ENCODE data around the gene RINL. TPM values are rescaled to one million over a fixed set of nuclear protein-coding genes. Genes with fewer than 3 reads are reported as not detected.
A peak's percentile ranks its signal among the peaks of the same experiment; 100 is the strongest.

Gene RINL
- total RNA-seq, 1 experiment from 2014 or later = 14.5 TPM

- Mint-ChIP-seq H3K36me3 (no peaks in the 10 kb centered on the region), H3K27ac (no peak overlapping the region), H3K9me3 (no peaks in the 10 kb centered on the region), H3K4me1 (peaks cover 26% of the 10 kb centered on the region), H3K4me3 (no peak overlapping the region), H3K27me3 (ENCODE audit: low read depth) (no peaks in the 10 kb centered on the region; the same call in 1 of the 2 replicates)
- TF ChIP-seq GRHL2 (CRISPR knock-in tag; IDR thresholded peaks at IDR 0.05; ENCODE audit: insufficient replicate concordance, severe bottlenecking) = no peak
- TF ChIP-seq ESRRA (CRISPR knock-in tag; IDR thresholded peaks at IDR 0.05; ENCODE audit: borderline replicate concordance) = no peak
- TF ChIP-seq ZNF512 (CRISPR knock-in tag; IDR thresholded peaks at IDR 0.05; ENCODE audit: borderline replicate concordance) = no peak
- no peak for TF ChIP-seq AFF4 (CRISPR knock-in tag; IDR thresholded peaks at IDR 0.05; ENCODE audit: borderline replicate concordance)
- TF ChIP-seq ZNF263 (CRISPR knock-in tag; IDR thresholded peaks at IDR 0.05; ENCODE audit: low read depth) = no peak
- no peak for TF ChIP-seq MLX (CRISPR knock-in tag; IDR thresholded peaks at IDR 0.05)
- TF ChIP-seq OVOL2 (CRISPR knock-in tag; IDR thresholded peaks at IDR 0.05; ENCODE audit: borderline replicate concordance) = no peak
- TF ChIP-seq, protein P1, sequence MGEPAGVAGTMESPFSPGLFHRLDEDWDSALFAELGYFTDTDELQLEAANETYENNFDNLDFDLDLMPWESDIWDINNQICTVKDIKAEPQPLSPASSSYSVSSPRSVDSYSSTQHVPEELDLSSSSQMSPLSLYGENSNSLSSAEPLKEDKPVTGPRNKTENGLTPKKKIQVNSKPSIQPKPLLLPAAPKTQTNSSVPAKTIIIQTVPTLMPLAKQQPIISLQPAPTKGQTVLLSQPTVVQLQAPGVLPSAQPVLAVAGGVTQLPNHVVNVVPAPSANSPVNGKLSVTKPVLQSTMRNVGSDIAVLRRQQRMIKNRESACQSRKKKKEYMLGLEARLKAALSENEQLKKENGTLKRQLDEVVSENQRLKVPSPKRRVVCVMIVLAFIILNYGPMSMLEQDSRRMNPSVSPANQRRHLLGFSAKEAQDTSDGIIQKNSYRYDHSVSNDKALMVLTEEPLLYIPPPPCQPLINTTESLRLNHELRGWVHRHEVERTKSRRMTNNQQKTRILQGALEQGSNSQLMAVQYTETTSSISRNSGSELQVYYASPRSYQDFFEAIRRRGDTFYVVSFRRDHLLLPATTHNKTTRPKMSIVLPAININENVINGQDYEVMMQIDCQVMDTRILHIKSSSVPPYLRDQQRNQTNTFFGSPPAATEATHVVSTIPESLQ (CRISPR knock-in tag; IDR thresholded peaks at IDR 0.05) = no peak
- TF ChIP-seq, protein P2, sequence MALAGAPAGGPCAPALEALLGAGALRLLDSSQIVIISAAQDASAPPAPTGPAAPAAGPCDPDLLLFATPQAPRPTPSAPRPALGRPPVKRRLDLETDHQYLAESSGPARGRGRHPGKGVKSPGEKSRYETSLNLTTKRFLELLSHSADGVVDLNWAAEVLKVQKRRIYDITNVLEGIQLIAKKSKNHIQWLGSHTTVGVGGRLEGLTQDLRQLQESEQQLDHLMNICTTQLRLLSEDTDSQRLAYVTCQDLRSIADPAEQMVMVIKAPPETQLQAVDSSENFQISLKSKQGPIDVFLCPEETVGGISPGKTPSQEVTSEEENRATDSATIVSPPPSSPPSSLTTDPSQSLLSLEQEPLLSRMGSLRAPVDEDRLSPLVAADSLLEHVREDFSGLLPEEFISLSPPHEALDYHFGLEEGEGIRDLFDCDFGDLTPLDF (CRISPR knock-in tag; IDR thresholded peaks at IDR 0.05) = no peak
- TF ChIP-seq CREM (CRISPR knock-in tag; IDR thresholded peaks at IDR 0.05) = no peak
- no peak for TF ChIP-seq ZNF532 (CRISPR knock-in tag; IDR thresholded peaks at IDR 0.05; ENCODE audit: borderline replicate concordance)
- TF ChIP-seq, protein P3, sequence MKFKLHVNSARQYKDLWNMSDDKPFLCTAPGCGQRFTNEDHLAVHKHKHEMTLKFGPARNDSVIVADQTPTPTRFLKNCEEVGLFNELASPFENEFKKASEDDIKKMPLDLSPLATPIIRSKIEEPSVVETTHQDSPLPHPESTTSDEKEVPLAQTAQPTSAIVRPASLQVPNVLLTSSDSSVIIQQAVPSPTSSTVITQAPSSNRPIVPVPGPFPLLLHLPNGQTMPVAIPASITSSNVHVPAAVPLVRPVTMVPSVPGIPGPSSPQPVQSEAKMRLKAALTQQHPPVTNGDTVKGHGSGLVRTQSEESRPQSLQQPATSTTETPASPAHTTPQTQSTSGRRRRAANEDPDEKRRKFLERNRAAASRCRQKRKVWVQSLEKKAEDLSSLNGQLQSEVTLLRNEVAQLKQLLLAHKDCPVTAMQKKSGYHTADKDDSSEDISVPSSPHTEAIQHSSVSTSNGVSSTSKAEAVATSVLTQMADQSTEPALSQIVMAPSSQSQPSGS (CRISPR knock-in tag; IDR thresholded peaks at IDR 0.05; ENCODE audit: borderline replicate concordance, low read depth) = no peak
- no peak for TF ChIP-seq ZBTB21 (CRISPR knock-in tag; IDR thresholded peaks at IDR 0.05; ENCODE audit: borderline replicate concordance)
- no peak for TF ChIP-seq SOX15 (CRISPR knock-in tag; IDR thresholded peaks at IDR 0.05)
- TF ChIP-seq TCF7 (CRISPR knock-in tag; IDR thresholded peaks at IDR 0.05; ENCODE audit: low read depth) = no peak
- TF ChIP-seq, protein P4, sequence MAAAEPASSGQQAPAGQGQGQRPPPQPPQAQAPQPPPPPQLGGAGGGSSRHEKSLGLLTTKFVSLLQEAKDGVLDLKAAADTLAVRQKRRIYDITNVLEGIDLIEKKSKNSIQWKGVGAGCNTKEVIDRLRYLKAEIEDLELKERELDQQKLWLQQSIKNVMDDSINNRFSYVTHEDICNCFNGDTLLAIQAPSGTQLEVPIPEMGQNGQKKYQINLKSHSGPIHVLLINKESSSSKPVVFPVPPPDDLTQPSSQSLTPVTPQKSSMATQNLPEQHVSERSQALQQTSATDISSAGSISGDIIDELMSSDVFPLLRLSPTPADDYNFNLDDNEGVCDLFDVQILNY (CRISPR knock-in tag; IDR thresholded peaks at IDR 0.05) = no peak
- CTCF ChIA-PET = interaction anchor here (0.6 to 7.1 kb wide), 5 partner anchors 7 to 145 kb away, joined by 3 to 43 read pairs (median 4); partner anchors contain the start of genes MRPS12 and SARS2
- DNase-seq (ENCODE audit: low spot score) (peak; percentile 41), ATAC-seq (no peak)
- POLR2A ChIA-PET = no interaction called here
Measured at GRCh38 chr19:38880076-38880881, 2.2 kb upstream of the RINL start.

All from WTC11 (cell line).